Ishikawa (cell line): ENCODE data around the gene ATP6V1C2.

Experiments
- FOXM1 ChIP-seq: IDR thresholded peaks from 2 replicates; pipeline ENCODE4 v1.6.1; 2012; ENCODE audit warnings: low read depth, borderline replicate concordance
- MAX ChIP-seq: IDR thresholded peaks from 2 replicates; pipeline ENCODE4 v1.6.1; 2012
- NFIC ChIP-seq: IDR thresholded peaks from 2 replicates; pipeline ENCODE4 v1.6.1; 2012
- RAD21 ChIP-seq: IDR thresholded peaks from 2 replicates; pipeline ENCODE4 v1.6.1; 2012; ENCODE audit warnings: low read depth
- REST ChIP-seq: IDR thresholded peaks from 2 replicates; pipeline ENCODE4 v1.6.1; 2012; ENCODE audit warnings: low read depth, mild to moderate bottlenecking
- TAF1 ChIP-seq: IDR thresholded peaks from 2 replicates; pipeline ENCODE4 v1.6.1; 2012; ENCODE audit warnings: low read depth, mild to moderate bottlenecking
- TCF12 ChIP-seq: IDR thresholded peaks from 2 replicates; pipeline ENCODE4 v1.6.1; 2012; ENCODE audit warnings: low read depth
- USF1 ChIP-seq: IDR thresholded peaks from 2 replicates; pipeline ENCODE4 v1.6.1; 2012
- YY1 ChIP-seq: IDR thresholded peaks from 2 replicates; pipeline ENCODE4 v1.6.1; 2012; ENCODE audit warnings: low read depth
- ZBTB7A ChIP-seq: IDR thresholded peaks from 2 replicates; pipeline ENCODE4 v1.6.1; 2012; ENCODE audit warnings: low read depth

- TF ChIP-seq TCF12 (no peak), YY1 (no peak), REST (no peak), RAD21 (no peak), TAF1 (no peak), MAX (no peak), USF1 (no peak), ZBTB7A (no peak), NFIC (no peak), FOXM1 (no peak)
Measured at GRCh38 chr2:10784719-10785118, 63.3 kb downstream of the ATP6V1C2 start.
